GM12874 (cell line): ENCODE measurements around the gene NMNAT2.

Experiments
- CTCF ChIP-seq: IDR thresholded peaks from 2 replicates; pipeline ENCODE4 v1.5.1; 2011; ENCODE audit warnings: low read depth, mild to moderate bottlenecking, control low read depth, low read length, moderate library complexity; ENCODE audit not compliant: insufficient read depth

Gene NMNAT2

GRCh38 chr1:183237046-183237445 lies 181.1 kb downstream of the NMNAT2 start:
- no peak for TF ChIP-seq CTCF

- no peak for TF ChIP-seq CTCF
Observed at GRCh38 chr1:183236158-183236725, 181.9 kb downstream of the NMNAT2 start.

- no peak for TF ChIP-seq CTCF
Observed at GRCh38 chr1:183235503-183235902, 182.7 kb downstream of the NMNAT2 start.

GRCh38 chr1:183234660-183235476 lies 183.3 kb downstream of the NMNAT2 start:
- peak; percentile 44; the same call in 1 of the 2 replicates for TF ChIP-seq CTCF

GRCh38 chr1:183233113-183233512 lies 185.1 kb downstream of the NMNAT2 start:
- TF ChIP-seq CTCF: no peak

- TF ChIP-seq CTCF: no peak
Observed at GRCh38 chr1:183231545-183231944, 186.6 kb downstream of the NMNAT2 start.

- TF ChIP-seq CTCF: no peak
Observed at GRCh38 chr1:183230413-183230812, 187.8 kb downstream of the NMNAT2 start.
